ENCODE measurements around the gene APOBEC3F.
"Not testable (repeated sequence)": the region's sequence is repeated elsewhere in the genome, so short reads cannot be mapped to it uniquely, and the experiment has no call there.

APOBEC3F gene

DNA sequence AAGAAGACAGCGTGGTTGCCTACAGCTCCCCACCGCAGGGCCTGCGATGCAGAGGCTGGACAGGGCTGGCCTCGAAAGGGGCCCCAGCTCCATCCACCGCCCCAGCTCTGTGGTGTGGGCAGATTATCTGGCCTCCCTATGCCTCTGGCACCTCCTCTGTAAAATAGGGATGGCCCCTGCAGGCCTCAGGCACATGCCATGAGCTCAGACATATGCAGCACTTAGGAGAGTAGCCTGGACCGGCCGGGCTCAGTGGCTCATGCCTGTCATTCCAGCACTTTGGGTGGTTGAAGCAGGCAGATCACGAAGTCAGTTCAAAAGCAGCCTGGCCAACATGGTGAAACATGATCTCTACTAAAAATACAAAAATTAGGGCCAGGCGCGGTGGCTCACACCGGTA, 12.4 kb upstream of the APOBEC3F start:
- no peak for DNase-seq

- DNase-seq, result no peak
Measured at GRCh38 chr22:39029227-39029626, 11.4 kb upstream of the APOBEC3F start.

DNA sequence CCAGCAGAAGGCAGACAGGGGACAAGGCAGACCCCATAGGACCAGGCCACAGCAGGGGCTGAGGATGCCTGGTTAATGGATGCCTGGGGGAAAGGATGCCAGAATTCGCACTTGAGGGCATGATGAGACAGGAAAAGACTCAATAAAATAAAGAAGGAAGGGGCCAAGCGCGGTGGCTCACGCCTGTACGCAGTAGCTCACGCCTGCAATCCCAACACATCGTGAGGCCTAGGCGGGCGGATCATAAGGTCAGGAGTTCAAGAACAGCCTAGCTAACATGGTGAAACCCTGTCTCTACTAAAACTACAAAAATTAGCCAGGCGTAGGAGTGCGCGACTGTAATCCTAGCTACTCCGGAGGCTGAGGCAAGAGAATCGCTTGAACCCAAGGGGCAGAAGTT, 10.0 kb upstream of the APOBEC3F start:
- DNase-seq, result no peak

DNA sequence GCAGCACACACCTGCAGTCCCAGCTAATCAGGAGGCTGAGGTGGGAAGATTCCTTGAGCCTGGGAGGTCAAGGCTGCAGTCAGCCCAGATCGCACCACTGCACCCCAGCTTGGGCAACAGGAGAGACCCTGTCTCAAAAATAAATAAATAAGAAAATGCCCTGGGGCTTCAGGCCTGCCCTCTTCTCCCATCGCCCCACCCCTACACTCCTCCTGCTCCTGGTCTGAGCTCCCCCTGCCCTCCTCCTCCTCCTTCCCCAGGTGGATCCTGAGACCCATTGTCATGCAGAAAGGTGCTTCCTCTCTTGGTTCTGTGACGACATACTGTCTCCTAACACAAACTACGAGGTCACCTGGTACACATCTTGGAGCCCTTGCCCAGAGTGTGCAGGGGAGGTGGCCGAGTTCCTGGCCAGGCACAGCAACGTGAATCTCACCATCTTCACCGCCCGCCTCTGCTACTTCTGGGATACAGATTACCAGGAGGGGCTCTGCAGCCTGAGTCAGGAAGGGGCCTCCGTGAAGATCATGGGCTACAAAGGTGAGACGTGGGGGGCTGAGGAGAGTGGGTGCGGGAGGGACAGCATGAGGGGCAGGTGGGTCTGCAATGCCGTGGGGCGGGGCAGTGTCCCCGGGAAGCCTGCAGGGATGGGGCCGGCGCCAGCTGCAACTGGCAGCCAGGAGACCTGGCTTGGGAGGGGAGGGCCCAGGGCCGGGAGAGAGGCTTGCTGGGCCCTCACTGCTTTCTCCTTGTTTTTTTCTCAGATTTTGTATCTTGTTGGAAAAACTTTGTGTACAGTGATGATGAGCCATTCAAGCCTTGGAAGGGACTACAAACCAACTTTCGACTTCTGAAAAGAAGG, 9.0 kb upstream of the APOBEC3F start:
- DNase-seq, result not testable (repeated sequence)

DNA sequence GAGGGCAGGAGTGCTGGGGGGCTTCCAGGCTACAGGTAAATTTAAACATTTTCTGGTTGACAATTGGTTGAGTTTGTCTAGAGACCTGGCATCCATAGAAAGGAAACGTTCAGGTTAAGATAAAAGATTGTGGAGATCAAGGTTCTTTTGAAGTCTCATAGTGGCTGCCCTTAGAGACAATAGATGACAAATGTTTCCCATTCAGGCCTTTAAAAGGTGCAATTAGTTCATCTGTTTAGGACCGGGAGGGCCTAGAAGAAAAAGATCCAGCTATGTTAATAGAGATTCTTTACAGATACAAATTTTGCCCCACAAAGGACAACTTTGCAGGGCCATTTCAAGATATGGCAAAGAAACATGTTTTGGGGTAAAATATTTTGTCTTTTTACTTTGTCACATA, 3.6 kb upstream of the APOBEC3F start:
- not testable (repeated sequence) for DNase-seq

GRCh38 chr22:39039306-39040126, 1.1 kb upstream of the APOBEC3F start:
- no peak for DNase-seq

- not testable (repeated sequence) for DNase-seq
Measured at GRCh38 chr22:39040155-39040537, 518 bp upstream of the APOBEC3F start.

GRCh38 chr22:39041908-39042307, 1.2 kb downstream of the APOBEC3F start:
- no peak for DNase-seq

- not testable (repeated sequence) for DNase-seq
Measured at GRCh38 chr22:39043063-39043462, 2.4 kb downstream of the APOBEC3F start.

DNA sequence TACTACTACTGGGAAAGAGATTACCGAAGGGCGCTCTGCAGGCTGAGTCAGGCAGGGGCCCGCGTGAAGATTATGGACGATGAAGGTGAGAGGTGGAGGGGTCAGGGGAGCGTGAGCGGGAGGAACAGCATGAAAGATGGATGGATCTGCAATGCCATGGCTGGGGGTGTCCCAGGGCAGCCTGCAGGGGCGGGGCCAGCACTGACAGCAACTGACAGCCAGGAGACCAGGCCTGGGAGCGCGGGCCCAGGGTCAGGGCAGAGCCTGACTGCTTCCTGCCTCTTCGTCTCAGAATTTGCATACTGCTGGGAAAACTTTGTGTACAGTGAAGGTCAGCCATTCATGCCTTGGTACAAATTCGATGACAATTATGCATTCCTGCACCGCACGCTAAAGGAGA, 4.5 kb downstream of the APOBEC3F start:
- not testable (repeated sequence) for DNase-seq

DNA sequence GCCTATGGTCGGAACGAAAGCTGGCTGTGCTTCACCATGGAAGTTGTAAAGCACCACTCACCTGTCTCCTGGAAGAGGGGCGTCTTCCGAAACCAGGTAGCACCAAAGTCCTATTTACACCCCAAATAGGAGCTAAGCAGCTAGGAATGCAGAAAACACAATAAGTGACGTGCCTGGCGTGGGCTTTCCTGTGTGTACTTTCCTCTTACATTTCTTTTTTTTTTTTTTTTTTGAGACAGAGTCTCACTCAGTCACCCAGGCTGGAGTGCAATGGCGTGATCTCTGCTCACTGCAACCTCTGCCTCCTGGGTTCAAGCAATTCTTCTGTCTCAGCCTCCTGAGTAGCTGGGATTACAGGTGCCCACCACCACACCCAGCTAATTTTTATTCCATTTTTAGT, 8.8 kb downstream of the APOBEC3F start:
- not testable (repeated sequence) for DNase-seq

DNA sequence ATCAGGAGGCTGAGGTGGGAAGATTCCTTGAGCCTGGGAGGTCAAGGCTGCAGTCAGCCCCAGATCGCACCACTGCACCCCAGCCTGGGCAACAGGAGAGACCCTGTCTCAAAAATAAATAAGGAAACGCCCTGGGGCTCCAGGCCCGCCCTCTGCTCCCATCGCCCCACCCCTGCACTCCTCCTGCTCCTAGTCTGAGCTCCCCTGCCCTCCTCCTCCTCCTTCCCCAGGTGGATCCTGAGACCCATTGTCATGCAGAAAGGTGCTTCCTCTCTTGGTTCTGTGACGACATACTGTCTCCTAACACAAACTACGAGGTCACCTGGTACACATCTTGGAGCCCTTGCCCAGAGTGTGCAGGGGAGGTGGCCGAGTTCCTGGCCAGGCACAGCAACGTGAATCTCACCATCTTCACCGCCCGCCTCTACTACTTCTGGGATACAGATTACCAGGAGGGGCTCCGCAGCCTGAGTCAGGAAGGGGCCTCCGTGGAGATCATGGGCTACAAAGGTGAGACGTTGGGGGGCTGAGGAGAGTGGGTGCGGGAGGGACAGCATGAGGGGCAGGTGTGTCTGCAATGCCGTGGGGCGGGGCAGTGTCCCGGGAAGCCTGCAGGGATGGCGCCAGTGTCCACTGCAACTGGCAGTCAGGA, 11.3 kb downstream of the APOBEC3F start:
- not testable (repeated sequence) for DNase-seq

- no peak for DNase-seq
Measured at GRCh38 chr22:39055658-39056057, 15.0 kb downstream of the APOBEC3F start.

- not testable (repeated sequence) for DNase-seq
Measured at GRCh38 chr22:39061290-39061689, 20.6 kb downstream of the APOBEC3F start.

DNA sequence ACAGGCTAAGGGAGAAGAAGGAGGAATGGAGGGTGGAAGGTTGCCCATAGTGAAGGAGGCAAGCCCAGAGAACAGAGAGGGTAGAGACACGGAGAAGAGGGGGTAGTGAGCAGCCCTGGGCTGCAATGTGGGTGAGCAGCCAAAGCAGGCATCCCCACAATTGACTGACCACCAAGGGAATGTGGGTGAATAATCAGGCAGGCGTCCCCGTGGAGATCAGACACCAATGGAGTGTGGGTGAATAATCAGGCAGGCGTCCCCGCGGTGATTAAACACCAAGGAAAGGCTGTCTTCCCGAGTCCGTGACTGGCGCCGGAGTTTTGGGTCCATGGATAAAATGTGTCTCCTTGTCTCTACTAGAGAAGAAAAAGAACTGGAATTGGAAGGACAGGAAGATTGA, 21.3 kb downstream of the APOBEC3F start:
- DNase-seq, result not testable (repeated sequence)

- not testable (repeated sequence) for DNase-seq
Measured at GRCh38 chr22:39063904-39064303, 23.2 kb downstream of the APOBEC3F start.

GRCh38 chr22:39066442-39067276, 26.0 kb downstream of the APOBEC3F start:
- DNase-seq, result not testable (repeated sequence)

- no peak for DNase-seq
Measured at GRCh38 chr22:39068033-39068785, 27.5 kb downstream of the APOBEC3F start.

DNA sequence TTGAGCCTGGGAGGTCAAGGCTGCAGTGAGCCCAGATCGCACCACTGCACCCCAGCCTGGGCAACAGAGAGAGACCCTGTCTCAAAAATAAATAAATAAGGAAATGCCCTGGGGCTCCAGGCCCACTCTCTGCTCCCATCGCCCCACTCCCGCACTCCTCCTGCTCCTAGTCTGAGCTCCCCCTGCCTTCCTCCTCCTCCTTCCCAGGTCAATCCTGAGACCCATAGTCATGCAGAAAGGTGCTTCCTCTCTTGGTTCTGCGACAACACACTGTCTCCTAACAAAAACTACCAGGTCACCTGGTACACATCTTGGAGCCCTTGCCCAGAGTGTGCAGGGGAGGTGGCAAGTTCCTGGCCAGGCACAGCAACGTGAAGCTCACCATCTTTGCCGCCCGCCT, 29.5 kb downstream of the APOBEC3F start:
- DNase-seq, result no peak

DNA sequence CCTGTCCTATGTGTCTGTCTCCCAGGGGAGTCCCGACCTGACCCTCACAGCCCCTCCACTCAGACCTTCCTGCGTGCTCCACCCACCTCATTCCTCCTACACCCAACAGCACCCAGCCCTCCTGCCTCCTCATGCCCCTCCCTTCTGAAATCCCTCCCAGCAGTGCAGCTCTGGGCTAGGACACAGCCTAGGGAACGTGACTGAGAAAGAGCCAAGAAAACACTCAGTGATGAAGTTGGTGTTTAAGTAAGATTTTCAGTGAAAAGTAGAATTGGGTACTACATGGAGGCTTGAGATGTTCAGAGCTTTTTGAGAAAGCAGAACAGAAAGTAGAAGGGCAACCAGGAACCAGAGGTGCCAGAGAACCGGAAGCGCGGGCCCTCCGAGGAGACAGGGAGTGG, 31.9 kb downstream of the APOBEC3F start:
- not testable (repeated sequence) for DNase-seq

- no peak for DNase-seq
Measured at GRCh38 chr22:39073981-39074380, 33.3 kb downstream of the APOBEC3F start.

Data from activated gamma-delta T cell treated with Interleukin-2 at 50 U/mL for 16 hours (primary cell).